Cardiac fibroblast (primary cell): ENCODE results near the gene TRMT61A.

Source experiments
- DNase-seq, 2 donors: peaks; one replicate each; pipeline versions ENCODE4 v3.0.0 to v3.0.0-alpha.2; 2010; ENCODE audit warnings: low read depth in 2 of 2
- H3K4me3 ChIP-seq, 2 donors: replicated peaks in 1 of 2; 1 replicate in 1 of 2; 2 replicates in 1 of 2; pipeline ENCODE4 v1.5.1; 2011; ENCODE audit warnings: low read depth in 2 of 2, low read length in 2 of 2, mild to moderate bottlenecking in 2 of 2, moderate library complexity in 1 of 2
- CTCF ChIP-seq: IDR thresholded peaks from one replicate; pipeline ENCODE4 v1.5.1; 2011; ENCODE audit warnings: low read depth, mild to moderate bottlenecking, low read length, inconsistent platforms

TRMT61A gene

GRCh38 chr14:103528146-103528586 lies 830 bp upstream of the TRMT61A start:
- TF ChIP-seq CTCF = no peak
- H3K4me3 ChIP-seq = peak overlapping the region; percentile 95 to 96
- DNase-seq = peak; percentile 22 to 40

- TF ChIP-seq CTCF = no peak
- H3K4me3 ChIP-seq = peak overlapping the region; percentile 95 to 96
- no peak for DNase-seq
Measured at GRCh38 chr14:103529383-103530365, 678 bp downstream of the TRMT61A start.

- no peak overlapping the region for H3K4me3 ChIP-seq
Measured at GRCh38 chr14:103530390-103530789, 1.4 kb downstream of the TRMT61A start.

GRCh38 chr14:103530831-103531230 lies 1.8 kb downstream of the TRMT61A start:
- no peak for TF ChIP-seq CTCF
- no peak overlapping the region for H3K4me3 ChIP-seq
- no peak for DNase-seq

More at GRCh38 chr14:103530390-103530789, 1.4 kb downstream of the TRMT61A start:
- no peak for DNase-seq
- TF ChIP-seq CTCF = no peak

GRCh38 chr14:103531421-103532215 lies 2.6 kb downstream of the TRMT61A start:
- TF ChIP-seq CTCF = no peak
- no peak for DNase-seq
- no peak overlapping the region for H3K4me3 ChIP-seq

- no peak overlapping the region for H3K4me3 ChIP-seq
- DNase-seq = no peak
- no peak for TF ChIP-seq CTCF
Measured at GRCh38 chr14:103532216-103533136, 3.5 kb downstream of the TRMT61A start.
